GM12872 (cell line): ENCODE data around the gene MS4A2.

Experiments
- TF ChIP-seq, protein P1 (sequence below): IDR thresholded peaks from 3 replicates; pipeline ENCODE4 v1.5.1; 2011; ENCODE audit warnings: low read depth, mild to moderate bottlenecking, low read length, moderate library complexity; ENCODE audit not compliant: insufficient read depth

The MS4A2 gene

DNA sequence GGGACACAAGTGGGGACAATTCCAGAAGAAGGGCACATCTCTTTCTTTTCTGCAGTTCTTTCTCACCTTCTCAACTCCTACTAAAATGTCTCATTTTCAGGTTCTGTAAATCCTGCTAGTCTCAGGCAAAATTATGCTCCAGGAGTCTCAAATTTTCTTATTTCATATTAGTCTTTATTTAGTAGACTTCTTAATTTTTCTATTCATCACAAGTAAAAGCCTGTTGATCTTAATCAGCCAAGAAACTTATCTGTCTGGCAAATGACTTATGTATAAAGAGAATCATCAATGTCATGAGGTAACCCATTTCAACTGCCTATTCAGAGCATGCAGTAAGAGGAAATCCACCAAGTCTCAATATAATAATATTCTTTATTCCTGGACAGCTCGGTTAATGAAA, at the start of gene MS4A2:
MS4A2 (plus strand) TSS at position 301 of the 400 bp plus-strand sequence. CDS start 102 bp downstream, outside the sequence.
- TF ChIP-seq, protein P1, sequence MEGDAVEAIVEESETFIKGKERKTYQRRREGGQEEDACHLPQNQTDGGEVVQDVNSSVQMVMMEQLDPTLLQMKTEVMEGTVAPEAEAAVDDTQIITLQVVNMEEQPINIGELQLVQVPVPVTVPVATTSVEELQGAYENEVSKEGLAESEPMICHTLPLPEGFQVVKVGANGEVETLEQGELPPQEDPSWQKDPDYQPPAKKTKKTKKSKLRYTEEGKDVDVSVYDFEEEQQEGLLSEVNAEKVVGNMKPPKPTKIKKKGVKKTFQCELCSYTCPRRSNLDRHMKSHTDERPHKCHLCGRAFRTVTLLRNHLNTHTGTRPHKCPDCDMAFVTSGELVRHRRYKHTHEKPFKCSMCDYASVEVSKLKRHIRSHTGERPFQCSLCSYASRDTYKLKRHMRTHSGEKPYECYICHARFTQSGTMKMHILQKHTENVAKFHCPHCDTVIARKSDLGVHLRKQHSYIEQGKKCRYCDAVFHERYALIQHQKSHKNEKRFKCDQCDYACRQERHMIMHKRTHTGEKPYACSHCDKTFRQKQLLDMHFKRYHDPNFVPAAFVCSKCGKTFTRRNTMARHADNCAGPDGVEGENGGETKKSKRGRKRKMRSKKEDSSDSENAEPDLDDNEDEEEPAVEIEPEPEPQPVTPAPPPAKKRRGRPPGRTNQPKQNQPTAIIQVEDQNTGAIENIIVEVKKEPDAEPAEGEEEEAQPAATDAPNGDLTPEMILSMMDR: no peak

DNA sequence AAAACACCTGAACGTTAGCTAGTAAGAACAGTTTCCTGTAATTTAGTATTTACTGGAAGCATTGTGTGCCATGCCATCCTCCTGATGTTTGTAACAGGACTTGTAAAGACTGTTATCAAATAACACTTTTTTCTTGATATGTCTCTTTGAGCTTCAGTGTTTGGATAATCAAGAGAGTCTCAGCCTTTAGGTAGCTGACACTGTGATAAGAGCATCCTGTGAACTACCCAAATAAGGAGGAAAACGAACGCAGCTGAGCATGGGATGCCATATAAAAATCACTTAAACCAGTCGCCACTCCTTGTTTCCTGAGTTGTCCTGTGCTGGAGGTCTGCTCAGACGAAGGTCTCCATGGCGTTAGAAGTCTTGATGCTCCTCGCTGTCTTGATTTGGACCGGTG, 48.4 kb upstream of the MS4A2 start, which contains the start of gene OOSP2:
OOSP2 (plus strand) TSS at position 301 of the 400 bp plus-strand sequence; CDS start at position 352, 51 bp downstream.
- TF ChIP-seq, protein P1: no peak

DNA sequence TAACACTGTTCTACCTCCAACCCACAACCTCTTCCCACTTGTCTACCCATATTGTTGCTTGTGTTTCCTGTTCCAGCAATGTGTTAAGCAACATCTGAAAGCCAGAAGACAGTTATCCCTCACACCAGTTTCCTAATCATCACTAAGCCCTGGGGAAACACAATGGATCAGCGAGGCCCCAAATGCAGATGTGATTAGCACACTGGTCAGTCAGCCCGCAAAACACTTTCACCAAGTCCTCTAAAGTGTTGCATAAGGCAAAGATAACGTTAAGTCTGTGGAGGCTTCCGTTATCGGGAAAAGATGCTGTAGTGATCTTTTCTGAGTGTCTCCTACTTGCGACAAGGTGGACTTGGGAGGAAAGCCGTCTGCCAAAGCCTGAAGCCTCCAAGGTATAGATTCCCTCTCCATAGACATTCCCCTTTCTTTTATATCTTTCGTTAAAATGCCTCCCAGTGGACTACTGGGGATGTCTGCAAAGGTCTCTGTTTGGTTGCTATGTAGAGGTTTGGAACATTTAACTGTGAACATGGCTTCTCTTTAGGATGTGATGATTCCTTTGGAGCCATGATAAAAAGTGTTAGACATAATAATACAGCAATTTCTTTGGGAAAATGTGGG, 32.0 kb upstream of the MS4A2 start, which contains the start of gene MS4A3:
MS4A3 (plus strand) TSS at position 317 of the 621 bp plus-strand sequence. CDS start 4,496 bp downstream, outside the sequence.
- TF ChIP-seq, protein P1: no peak

DNA sequence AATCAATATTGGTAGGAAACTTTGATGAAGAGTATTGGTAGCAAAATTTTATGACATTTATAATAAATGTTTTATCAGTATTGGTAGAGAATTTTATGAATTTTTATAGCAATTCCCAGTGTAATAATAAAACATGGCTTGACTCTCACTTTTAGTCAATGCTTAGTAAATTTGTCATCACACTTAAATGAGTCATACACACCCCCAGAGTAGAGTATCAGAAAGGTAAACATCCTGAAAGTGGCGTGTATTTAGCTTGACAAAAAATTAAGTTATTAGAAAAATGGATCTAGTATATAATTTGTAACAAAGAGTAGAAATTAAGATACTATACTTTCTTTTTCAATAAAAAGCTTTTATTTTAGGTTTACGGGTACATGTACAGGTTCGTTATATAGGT, 29.4 kb upstream of the MS4A2 start:
- TF ChIP-seq, protein P1: no peak

DNA sequence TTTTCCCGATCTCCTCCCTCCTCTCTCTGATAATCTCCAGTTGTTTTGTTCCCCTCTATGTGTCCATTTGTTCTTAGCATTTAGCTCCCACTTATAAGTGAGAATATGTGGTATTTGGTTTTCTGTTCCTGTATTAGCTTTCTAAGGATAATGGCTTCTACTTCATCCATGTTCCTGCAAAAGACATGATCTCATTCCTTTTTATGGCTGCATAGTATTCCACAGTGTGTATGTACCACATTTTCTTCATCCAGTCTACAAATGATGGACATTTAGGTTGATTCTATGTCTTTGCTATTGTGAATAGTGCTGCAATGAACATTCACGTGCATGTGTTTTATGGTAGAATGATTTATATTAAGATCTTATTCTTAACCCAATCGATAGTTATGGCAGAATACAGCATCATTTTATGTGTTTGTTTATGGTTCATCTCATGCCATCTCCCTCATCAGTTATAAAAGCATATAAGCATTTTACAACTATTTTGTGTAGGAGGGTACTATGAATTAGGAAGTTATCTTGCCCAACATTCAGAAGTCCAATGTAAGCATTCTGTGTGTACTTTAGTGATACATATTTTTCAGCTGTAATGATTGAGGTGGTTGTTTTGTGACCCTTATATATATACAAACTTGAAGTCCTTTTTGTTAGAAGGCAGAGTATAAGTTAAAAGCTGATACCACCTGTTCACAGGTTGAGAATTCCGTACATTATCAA, 28.8 kb upstream of the MS4A2 start:
- TF ChIP-seq, protein P1: no peak

DNA sequence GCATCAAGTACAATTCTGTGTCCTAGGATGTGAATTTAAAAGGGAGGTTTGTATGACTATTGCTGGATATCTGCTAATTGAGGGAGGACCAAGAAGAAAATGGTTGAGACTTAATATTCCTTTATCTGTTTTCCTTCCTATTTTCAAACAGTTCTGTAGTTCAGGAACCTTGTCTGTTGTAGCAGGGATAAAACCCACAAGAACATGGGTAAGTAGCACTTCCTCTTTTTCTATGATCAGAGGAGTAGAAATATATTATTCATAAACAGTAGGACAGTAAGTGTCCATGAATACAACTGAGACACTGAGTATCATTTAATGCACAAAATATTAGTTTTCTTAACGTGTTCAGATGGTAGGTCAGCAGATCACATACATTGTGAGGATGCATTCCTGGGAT, 24.4 kb upstream of the MS4A2 start:
- TF ChIP-seq, protein P1: no peak

DNA sequence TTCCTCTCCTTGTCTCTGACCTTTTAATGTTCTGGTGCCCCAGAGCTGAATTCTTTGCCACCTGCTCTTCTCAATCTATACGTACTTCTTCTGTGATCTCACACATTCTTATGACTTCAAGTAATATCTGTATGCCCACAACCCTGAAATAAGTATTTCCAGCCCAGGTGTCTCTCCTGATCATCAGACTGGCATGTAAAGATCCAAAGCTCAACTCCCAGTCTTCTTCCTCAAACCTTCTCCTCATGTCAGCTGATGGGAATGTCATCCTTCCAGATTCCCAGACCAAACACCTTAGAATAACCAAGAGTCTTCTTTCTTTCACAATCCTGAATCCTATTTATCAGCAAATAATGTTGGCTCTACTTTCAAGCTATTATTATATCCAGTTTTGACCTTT, 22.7 kb upstream of the MS4A2 start:
- TF ChIP-seq, protein P1: no peak
